Measurements from ENCODE around the gene NPHP1.

Gene NPHP1

DNA sequence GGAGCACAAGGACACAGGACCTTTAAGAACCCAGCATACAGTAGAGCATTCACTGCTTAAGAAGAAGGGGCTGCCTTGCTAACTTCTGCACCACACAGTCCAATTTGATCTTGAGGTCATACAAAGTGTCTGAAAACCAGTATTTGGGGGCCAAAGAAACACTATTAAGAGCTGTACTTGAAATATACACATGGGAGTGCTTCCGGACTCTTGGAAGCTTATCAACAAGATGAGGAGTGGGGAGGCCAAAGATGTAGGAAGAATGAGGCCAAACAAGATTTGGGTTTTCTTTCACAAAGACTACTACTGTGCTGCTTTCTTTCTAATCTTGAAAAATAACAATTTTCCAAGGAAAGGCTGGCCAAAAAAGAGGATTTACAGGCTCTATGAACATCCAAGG, 64.4 kb downstream of the NPHP1 start:
- Histone ChIP-seq H3K4me1 (ENCODE audit: insufficient read depth, low read length) (no peaks in the 10 kb centered on the region), H2AFZ (ENCODE audit: low read depth, low read length) (no peak overlapping the region), H3K9ac (ENCODE audit: low read depth, low read length) (no peak overlapping the region), H3K79me2 (ENCODE audit: insufficient read depth, low read length) (no peaks in the 10 kb centered on the region), H3K27me3 (ENCODE audit: insufficient read depth, low read length, poor library complexity) (peaks cover 2% of the 10 kb centered on the region), H4K20me1 (ENCODE audit: insufficient read depth, low read length) (no peaks in the 10 kb centered on the region), H3K27ac (ENCODE audit: low read length) (no peak overlapping the region), H3K4me3 (ENCODE audit: low read depth in 1 of 2, low read length in 2 of 2) (no peak overlapping the region), H3K9me3 (ENCODE audit: insufficient read depth, low read length, severe bottlenecking) (no peaks in the 10 kb centered on the region), H3K36me3 (ENCODE audit: insufficient read depth, low read length) (no peaks in the 10 kb centered on the region), H3K4me2 (ENCODE audit: insufficient read depth, low read length) (no peak overlapping the region)
- no peak for DNase-seq
- TF ChIP-seq, protein P1, sequence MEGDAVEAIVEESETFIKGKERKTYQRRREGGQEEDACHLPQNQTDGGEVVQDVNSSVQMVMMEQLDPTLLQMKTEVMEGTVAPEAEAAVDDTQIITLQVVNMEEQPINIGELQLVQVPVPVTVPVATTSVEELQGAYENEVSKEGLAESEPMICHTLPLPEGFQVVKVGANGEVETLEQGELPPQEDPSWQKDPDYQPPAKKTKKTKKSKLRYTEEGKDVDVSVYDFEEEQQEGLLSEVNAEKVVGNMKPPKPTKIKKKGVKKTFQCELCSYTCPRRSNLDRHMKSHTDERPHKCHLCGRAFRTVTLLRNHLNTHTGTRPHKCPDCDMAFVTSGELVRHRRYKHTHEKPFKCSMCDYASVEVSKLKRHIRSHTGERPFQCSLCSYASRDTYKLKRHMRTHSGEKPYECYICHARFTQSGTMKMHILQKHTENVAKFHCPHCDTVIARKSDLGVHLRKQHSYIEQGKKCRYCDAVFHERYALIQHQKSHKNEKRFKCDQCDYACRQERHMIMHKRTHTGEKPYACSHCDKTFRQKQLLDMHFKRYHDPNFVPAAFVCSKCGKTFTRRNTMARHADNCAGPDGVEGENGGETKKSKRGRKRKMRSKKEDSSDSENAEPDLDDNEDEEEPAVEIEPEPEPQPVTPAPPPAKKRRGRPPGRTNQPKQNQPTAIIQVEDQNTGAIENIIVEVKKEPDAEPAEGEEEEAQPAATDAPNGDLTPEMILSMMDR (IDR thresholded peaks at IDR 0.05; ENCODE audit: borderline replicate concordance, extremely low read depth, low read length, poor library complexity, severe bottlenecking): no peak
- no peak for TF ChIP-seq EZH2 (IDR thresholded peaks at IDR 0.05; ENCODE audit: borderline replicate concordance, low read depth, low read length, severe bottlenecking)
- ATAC-seq (ENCODE audit: insufficient read depth, low read depth): no peak

DNA sequence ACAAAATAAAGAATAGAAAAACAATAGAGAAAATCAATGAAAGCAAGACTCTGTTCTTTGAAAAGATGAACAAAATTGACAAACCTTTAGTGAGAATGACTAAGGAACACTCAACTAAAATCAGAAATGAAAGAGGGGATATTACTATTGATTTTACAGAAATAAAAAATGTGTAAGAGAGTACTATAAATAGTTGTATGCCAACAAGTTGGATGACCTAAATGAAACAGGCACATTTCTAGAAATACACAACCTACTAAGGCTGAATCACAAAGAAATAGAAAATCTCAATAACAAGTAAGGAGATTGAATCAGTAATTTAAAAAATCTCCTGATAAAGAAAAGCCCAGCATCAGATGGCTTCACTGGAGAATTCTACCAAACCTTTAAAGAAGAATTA, 70.8 kb downstream of the NPHP1 start:
- no peaks in the 10 kb centered on the region for H3K4me1 ChIP-seq (ENCODE audit: insufficient read depth, low read length)
- no peak for ATAC-seq (ENCODE audit: insufficient read depth, low read depth)

DNA sequence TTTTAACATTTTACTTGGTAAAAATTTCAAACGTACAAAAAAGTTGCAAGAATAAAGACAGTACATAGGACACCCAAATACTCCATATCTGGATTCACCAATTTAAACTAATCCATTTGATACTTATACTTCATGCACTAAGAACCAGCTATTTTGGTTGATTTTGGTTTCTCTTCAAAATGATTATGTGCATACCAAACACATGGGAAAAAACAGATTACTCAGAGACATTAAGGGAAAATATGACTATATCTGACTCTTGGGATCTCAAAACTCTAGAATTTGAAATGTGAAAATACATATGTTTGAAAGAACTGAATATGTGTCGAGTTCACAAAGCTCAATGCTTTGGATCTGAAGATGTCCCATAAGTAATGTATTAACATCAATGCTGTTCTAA, 73.6 kb downstream of the NPHP1 start:
- H3K9ac ChIP-seq (ENCODE audit: low read depth, low read length): no peak overlapping the region
- no peaks in the 10 kb centered on the region for H3K36me3 ChIP-seq (ENCODE audit: insufficient read depth, low read length)
- no peak overlapping the region for H3K27ac ChIP-seq (ENCODE audit: low read length)
- no peaks in the 10 kb centered on the region for H3K9me3 ChIP-seq (ENCODE audit: insufficient read depth, low read length, severe bottlenecking)
- H4K20me1 ChIP-seq (ENCODE audit: insufficient read depth, low read length): no peaks in the 10 kb centered on the region
- no peak overlapping the region for H3K4me3 ChIP-seq (ENCODE audit: low read depth in 1 of 2, low read length in 2 of 2)
- H3K4me2 ChIP-seq (ENCODE audit: insufficient read depth, low read length): no peak overlapping the region
- H3K79me2 ChIP-seq (ENCODE audit: insufficient read depth, low read length): no peaks in the 10 kb centered on the region
- TF ChIP-seq, protein P1 (IDR thresholded peaks at IDR 0.05; ENCODE audit: borderline replicate concordance, extremely low read depth, low read length, poor library complexity, severe bottlenecking): no peak
- TF ChIP-seq EZH2 (IDR thresholded peaks at IDR 0.05; ENCODE audit: borderline replicate concordance, low read depth, low read length, severe bottlenecking): no peak
- DNase-seq: no peak
- H3K27me3 ChIP-seq (ENCODE audit: insufficient read depth, low read length, poor library complexity): peaks cover 14% of the 10 kb centered on the region
- no peak for ATAC-seq (ENCODE audit: insufficient read depth, low read depth)
- H2AFZ ChIP-seq (ENCODE audit: low read depth, low read length): no peak overlapping the region
- H3K4me1 ChIP-seq (ENCODE audit: insufficient read depth, low read length): no peaks in the 10 kb centered on the region

More for the DNA sequence above, 70.8 kb downstream of the NPHP1 start:
- no peaks in the 10 kb centered on the region for H3K9me3 ChIP-seq (ENCODE audit: insufficient read depth, low read length, severe bottlenecking)
- TF ChIP-seq, protein P1 (IDR thresholded peaks at IDR 0.05; ENCODE audit: borderline replicate concordance, extremely low read depth, low read length, poor library complexity, severe bottlenecking): no peak
- TF ChIP-seq EZH2 (IDR thresholded peaks at IDR 0.05; ENCODE audit: borderline replicate concordance, low read depth, low read length, severe bottlenecking): no peak
- no peak for DNase-seq
- no peaks in the 10 kb centered on the region for H4K20me1 ChIP-seq (ENCODE audit: insufficient read depth, low read length)
- H3K4me2 ChIP-seq (ENCODE audit: insufficient read depth, low read length): no peak overlapping the region
- H3K27ac ChIP-seq (ENCODE audit: low read length): no peak overlapping the region
- no peaks in the 10 kb centered on the region for H3K36me3 ChIP-seq (ENCODE audit: insufficient read depth, low read length)
- no peak overlapping the region for H3K4me3 ChIP-seq (ENCODE audit: low read depth in 1 of 2, low read length in 2 of 2)
- H3K9ac ChIP-seq (ENCODE audit: low read depth, low read length): no peak overlapping the region
- no peaks in the 10 kb centered on the region for H3K79me2 ChIP-seq (ENCODE audit: insufficient read depth, low read length)
- peaks cover 7% of the 10 kb centered on the region for H3K27me3 ChIP-seq (ENCODE audit: insufficient read depth, low read length, poor library complexity)
- H2AFZ ChIP-seq (ENCODE audit: low read depth, low read length): no peak overlapping the region

DNA sequence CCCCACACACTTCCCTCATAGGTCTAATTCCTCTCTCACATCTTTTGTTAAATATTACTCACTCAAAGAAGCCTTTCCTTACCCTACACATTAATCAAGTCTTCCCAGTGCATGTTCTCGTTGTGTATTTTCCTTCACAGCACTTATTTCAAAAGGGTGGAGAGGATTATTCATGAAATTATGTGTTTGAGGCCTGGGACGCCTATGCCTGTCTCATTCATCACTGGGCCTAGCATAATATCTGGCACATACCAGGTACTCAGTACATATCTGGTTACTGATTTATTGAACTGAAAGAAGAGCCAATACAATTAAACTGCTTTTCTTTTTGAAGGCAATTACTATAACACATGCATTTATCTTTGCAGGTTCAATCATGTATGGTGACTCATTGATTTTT, 74.1 kb downstream of the NPHP1 start:
- no peak for TF ChIP-seq EZH2 (IDR thresholded peaks at IDR 0.05; ENCODE audit: borderline replicate concordance, low read depth, low read length, severe bottlenecking)
- TF ChIP-seq, protein P1 (IDR thresholded peaks at IDR 0.05; ENCODE audit: borderline replicate concordance, extremely low read depth, low read length, poor library complexity, severe bottlenecking): no peak
- Histone ChIP-seq H3K79me2 (ENCODE audit: insufficient read depth, low read length) (no peaks in the 10 kb centered on the region), H3K36me3 (ENCODE audit: insufficient read depth, low read length) (no peaks in the 10 kb centered on the region), H3K4me2 (ENCODE audit: insufficient read depth, low read length) (no peak overlapping the region), H3K27ac (ENCODE audit: low read length) (no peak overlapping the region), H3K9me3 (ENCODE audit: insufficient read depth, low read length, severe bottlenecking) (no peaks in the 10 kb centered on the region), H3K4me1 (ENCODE audit: insufficient read depth, low read length) (no peaks in the 10 kb centered on the region), H3K27me3 (ENCODE audit: insufficient read depth, low read length, poor library complexity) (peaks cover 15% of the 10 kb centered on the region), H2AFZ (ENCODE audit: low read depth, low read length) (no peak overlapping the region), H3K9ac (ENCODE audit: low read depth, low read length) (no peak overlapping the region), H4K20me1 (ENCODE audit: insufficient read depth, low read length) (no peaks in the 10 kb centered on the region), H3K4me3 (ENCODE audit: low read depth in 1 of 2, low read length in 2 of 2) (no peak overlapping the region)
- ATAC-seq (ENCODE audit: insufficient read depth, low read depth): no peak
- no peak for DNase-seq

Data from DND-41 (cell line).